ENCODE measurements around the gene PRR15L. TPM values are rescaled to one million over a fixed set of nuclear protein-coding genes. Genes with fewer than 3 reads are reported as not detected.

PRR15L gene
- total and polyA plus RNA-seq, 2 of the 4 experiments (the other 2 are of a cell fraction) = not detected

DNA sequence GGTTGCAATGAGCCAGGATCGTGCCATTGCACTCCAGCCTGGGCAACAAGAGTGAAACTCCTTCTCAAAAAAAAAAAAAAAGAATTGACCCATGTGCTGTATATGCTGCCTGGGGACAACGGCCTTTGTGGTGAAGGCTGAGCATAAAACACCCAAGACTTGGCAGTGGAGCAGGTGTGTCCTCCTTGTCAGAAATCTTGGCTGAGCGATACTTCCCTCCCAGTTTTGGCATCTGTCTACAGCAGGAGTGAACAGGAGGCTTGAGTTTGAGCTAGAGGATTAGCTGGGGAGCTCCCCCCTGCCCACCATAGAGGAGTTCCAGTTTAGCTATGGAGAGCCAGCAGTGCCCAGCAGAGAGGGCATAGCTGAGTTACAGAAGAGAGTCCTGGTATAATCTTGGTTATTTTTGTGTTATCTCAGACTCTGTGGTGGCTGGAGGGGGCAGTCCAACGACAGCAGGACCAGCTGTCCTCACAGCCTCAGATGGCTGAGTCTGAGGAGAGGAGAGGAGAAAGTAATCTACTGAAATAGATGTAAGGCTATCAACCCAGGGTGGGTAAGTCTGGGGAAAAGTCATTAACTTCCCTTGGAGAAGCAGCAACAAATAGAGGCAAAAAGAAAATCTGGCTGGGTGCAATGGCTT lies 43.3 kb downstream of the PRR15L start:
- peaks cover 11% of the 10 kb centered on the region for H3K36me3 ChIP-seq (ENCODE audit: control insufficient read depth, insufficient read depth, low read length)
- no peak overlapping the region for H3K14ac ChIP-seq (replicated peaks; ENCODE audit: low read depth, low read length)
- TF ChIP-seq RCOR1 (IDR thresholded peaks at IDR 0.05; ENCODE audit: insufficient replicate concordance, low read length) (no peak), CHD1 (IDR thresholded peaks at IDR 0.05; ENCODE audit: low read depth, low read length) (no peak), RAD21 (IDR thresholded peaks at IDR 0.05; ENCODE audit: low read length) (no peak), CEBPB (IDR thresholded peaks at IDR 0.05; ENCODE audit: low read depth, low read length) (no peak), BHLHE40 (IDR thresholded peaks at IDR 0.05; ENCODE audit: low read depth, low read length) (no peak), RFX5 (IDR thresholded peaks at IDR 0.05; ENCODE audit: low read depth, low read length) (no peak), MXI1 (IDR thresholded peaks at IDR 0.05; ENCODE audit: borderline replicate concordance, low read depth, low read length) (no peak), MAZ (IDR thresholded peaks at IDR 0.05; ENCODE audit: borderline replicate concordance, low read depth, low read length) (no peak), SMC3 (IDR thresholded peaks at IDR 0.05; ENCODE audit: low read depth, low read length) (no peak)
- TF ChIP-seq, protein P1, sequence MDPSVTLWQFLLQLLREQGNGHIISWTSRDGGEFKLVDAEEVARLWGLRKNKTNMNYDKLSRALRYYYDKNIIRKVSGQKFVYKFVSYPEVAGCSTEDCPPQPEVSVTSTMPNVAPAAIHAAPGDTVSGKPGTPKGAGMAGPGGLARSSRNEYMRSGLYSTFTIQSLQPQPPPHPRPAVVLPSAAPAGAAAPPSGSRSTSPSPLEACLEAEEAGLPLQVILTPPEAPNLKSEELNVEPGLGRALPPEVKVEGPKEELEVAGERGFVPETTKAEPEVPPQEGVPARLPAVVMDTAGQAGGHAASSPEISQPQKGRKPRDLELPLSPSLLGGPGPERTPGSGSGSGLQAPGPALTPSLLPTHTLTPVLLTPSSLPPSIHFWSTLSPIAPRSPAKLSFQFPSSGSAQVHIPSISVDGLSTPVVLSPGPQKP (IDR thresholded peaks at IDR 0.05; ENCODE audit: borderline replicate concordance, low read depth, low read length) = no peak
- TF ChIP-seq, protein P2, sequence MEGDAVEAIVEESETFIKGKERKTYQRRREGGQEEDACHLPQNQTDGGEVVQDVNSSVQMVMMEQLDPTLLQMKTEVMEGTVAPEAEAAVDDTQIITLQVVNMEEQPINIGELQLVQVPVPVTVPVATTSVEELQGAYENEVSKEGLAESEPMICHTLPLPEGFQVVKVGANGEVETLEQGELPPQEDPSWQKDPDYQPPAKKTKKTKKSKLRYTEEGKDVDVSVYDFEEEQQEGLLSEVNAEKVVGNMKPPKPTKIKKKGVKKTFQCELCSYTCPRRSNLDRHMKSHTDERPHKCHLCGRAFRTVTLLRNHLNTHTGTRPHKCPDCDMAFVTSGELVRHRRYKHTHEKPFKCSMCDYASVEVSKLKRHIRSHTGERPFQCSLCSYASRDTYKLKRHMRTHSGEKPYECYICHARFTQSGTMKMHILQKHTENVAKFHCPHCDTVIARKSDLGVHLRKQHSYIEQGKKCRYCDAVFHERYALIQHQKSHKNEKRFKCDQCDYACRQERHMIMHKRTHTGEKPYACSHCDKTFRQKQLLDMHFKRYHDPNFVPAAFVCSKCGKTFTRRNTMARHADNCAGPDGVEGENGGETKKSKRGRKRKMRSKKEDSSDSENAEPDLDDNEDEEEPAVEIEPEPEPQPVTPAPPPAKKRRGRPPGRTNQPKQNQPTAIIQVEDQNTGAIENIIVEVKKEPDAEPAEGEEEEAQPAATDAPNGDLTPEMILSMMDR (conservative IDR thresholded peaks at IDR 0.05; ENCODE audit: low read depth, low read length) = no peak
- no peak overlapping the region for H3K18ac ChIP-seq (ENCODE audit: low read depth, low read length)
- H2BK15ac ChIP-seq (ENCODE audit: low read depth, low read length) = no peak overlapping the region
- no peak overlapping the region for H2AFZ ChIP-seq (replicated peaks; ENCODE audit: low read length, poor library complexity)
- no peak overlapping the region for H3K56ac ChIP-seq (ENCODE audit: extremely low read depth, insufficient read depth, low read length)
- peaks cover 20 to 28% of the 10 kb centered on the region in 2 experiments for H3K79me1 ChIP-seq (ENCODE audit: low read depth in 1 of 2, low read length in 2 of 2)
- in situ Hi-C loops (cut with MboI; ENCODE audit: low sequenced_read_pairs) = no loop called here
- WGBS, 2 experiments (ENCODE audit: extremely low coverage in 2 of 2, insufficient read length in 1 of 2) = 17% methylated on average over 1 of the region's 4 CpGs; no CpG with 5 or more reads in 1 of the 2 experiments
- no peak overlapping the region for H3K23ac ChIP-seq (ENCODE audit: low read depth, low read length)
- intact Hi-C loops (cut with micrococcal nuclease) = no loop called here
- no peak overlapping the region for H4K5ac ChIP-seq (ENCODE audit: low read depth, low read length)
- H2BK5ac ChIP-seq (ENCODE audit: low read depth, low read length, poor library complexity, severe bottlenecking) = no peak overlapping the region
- dilution Hi-C loops (cut with HindIII; ENCODE audit: low sequenced_read_pairs, unreplicated experiment) = no loop called here
- no peak overlapping the region for H2BK20ac ChIP-seq (ENCODE audit: low read depth, low read length)
- no peaks in the 10 kb centered on the region for H3K9me3 ChIP-seq (ENCODE audit: control insufficient read depth, insufficient read depth, low read length)
- H2AK9ac ChIP-seq (replicated peaks; ENCODE audit: low read depth, low read length, poor library complexity) = no peak overlapping the region
- no peak overlapping the region for H4K8ac ChIP-seq (ENCODE audit: low read depth in 2 of 2, low read length in 2 of 2)
- H3K4me3 ChIP-seq (ENCODE audit: insufficient read depth, low read depth, low read length) = no peak overlapping the region
- no peak overlapping the region for H3K9ac ChIP-seq (ENCODE audit: low read depth, low read length)
- no peak overlapping the region for H3K4ac ChIP-seq (ENCODE audit: low read depth, low read length)
- no peaks in the 10 kb centered on the region for H3K27me3 ChIP-seq (ENCODE audit: control insufficient read depth, insufficient read depth, low read length)
- H2AK5ac ChIP-seq (ENCODE audit: low read depth, low read length) = no peak overlapping the region; the same call in 1 of the 2 replicates
- H3K9me1 ChIP-seq (ENCODE audit: insufficient read depth, low read length) = 0 out of 2 replicates have a peak, but pooled peaks cover 3% of the 10 kb centered on the region
- ChIA-PET CTCF (no interaction called here), POLR2A (ENCODE audit: unreplicated experiment) (no interaction called here)
- no peak overlapping the region for H3K27ac ChIP-seq (ENCODE audit: insufficient read depth, low read length)
- no peak overlapping the region for H4K91ac ChIP-seq (ENCODE audit: insufficient read depth, low read depth, low read length)
- no peaks in the 10 kb centered on the region for H3K4me1 ChIP-seq (ENCODE audit: control insufficient read depth, insufficient read depth, low read length)
- ATAC-seq (ENCODE audit: low read depth) (no peak), DNase-seq (no peak)
- BruUV-seq (replicated peaks) = no TSS peak
- no peak overlapping the region for H3K4me2 ChIP-seq (ENCODE audit: low read depth, low read length)
- H4K20me1 ChIP-seq (ENCODE audit: insufficient read depth, low read length) = no peaks in the 10 kb centered on the region
- H2BK120ac ChIP-seq (ENCODE audit: low read depth, low read length) = no peak overlapping the region
